ENCODE results near the gene SH3PXD2A.

SH3PXD2A gene

DNA sequence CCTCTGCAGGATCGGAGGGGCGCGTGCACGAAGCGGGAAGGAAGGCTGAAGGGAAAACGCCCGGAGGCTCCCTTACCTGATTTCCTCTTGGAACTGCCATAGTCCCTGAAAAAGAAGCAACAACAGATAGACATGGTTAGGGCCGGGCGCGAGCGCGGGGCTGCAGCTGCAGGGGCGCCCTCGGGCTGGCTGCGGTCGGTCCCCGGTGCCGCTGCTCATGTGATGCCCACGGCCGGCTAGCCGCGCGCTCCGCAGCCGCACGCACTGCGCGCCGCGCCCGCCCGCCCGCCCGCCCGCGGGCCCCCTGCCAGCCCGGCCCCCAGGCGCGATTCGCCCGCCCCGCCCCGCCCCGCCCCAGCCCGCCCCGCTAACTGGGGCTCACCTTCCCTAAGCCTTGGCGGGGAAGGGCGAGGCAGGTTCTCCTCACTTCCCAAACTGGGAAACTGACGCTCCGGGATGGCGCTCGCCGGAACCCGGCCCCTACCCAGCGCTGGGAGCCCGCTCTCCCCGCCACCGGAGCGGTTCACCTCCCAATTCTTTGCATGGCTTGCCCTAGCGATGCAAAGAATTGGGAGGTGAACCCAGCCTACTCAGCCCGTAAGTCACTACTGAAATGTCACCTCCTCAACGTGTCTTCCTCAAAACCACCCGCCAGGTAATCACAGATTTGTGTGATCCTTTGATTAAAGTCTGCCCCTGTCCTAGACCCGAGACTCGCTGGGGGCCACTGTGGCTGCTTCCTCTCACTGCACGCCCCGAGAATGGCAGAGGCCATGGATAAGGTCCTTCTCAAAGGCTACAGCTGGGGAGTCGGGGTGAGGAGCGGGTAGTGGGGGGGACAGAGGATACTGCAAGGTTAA, 162.2 kb downstream of the SH3PXD2A start:
- H3K27ac ChIP-seq = no peak overlapping the region
- TF ChIP-seq, protein P1, sequence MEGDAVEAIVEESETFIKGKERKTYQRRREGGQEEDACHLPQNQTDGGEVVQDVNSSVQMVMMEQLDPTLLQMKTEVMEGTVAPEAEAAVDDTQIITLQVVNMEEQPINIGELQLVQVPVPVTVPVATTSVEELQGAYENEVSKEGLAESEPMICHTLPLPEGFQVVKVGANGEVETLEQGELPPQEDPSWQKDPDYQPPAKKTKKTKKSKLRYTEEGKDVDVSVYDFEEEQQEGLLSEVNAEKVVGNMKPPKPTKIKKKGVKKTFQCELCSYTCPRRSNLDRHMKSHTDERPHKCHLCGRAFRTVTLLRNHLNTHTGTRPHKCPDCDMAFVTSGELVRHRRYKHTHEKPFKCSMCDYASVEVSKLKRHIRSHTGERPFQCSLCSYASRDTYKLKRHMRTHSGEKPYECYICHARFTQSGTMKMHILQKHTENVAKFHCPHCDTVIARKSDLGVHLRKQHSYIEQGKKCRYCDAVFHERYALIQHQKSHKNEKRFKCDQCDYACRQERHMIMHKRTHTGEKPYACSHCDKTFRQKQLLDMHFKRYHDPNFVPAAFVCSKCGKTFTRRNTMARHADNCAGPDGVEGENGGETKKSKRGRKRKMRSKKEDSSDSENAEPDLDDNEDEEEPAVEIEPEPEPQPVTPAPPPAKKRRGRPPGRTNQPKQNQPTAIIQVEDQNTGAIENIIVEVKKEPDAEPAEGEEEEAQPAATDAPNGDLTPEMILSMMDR (conservative IDR thresholded peaks at IDR 0.05) = no peak
- no peak for TF ChIP-seq ZFX (IDR thresholded peaks at IDR 0.05)

DNA sequence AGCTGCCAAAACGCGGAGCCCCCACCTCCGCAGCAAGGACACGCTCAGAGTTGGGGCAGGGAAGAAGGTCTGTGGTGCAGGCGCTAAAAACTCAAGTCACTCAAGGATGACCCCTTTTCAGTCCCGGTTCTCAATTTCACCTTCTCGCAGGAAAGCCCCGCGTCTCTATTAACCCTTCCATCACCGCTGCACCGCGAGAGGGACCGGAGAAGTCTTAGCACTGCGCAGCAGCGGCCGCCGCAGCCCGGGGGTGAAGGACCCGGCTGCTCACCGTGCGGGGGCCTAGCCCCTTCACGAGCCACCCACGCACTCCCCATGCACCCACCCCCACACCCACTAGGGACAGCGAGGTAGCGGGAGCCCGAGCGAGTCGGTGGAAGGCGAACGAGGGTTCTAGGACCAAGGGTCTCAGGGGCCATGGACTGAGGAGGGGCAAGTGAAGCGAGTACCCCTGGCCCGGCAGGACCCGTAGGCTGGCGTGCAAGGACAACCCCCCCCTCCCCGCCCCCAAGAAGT, 162.9 kb downstream of the SH3PXD2A start:
- TF ChIP-seq ZFX (IDR thresholded peaks at IDR 0.05) = no peak
- TF ChIP-seq, protein P1 (conservative IDR thresholded peaks at IDR 0.05) = no peak
- H3K27ac ChIP-seq = no peak overlapping the region

DNA sequence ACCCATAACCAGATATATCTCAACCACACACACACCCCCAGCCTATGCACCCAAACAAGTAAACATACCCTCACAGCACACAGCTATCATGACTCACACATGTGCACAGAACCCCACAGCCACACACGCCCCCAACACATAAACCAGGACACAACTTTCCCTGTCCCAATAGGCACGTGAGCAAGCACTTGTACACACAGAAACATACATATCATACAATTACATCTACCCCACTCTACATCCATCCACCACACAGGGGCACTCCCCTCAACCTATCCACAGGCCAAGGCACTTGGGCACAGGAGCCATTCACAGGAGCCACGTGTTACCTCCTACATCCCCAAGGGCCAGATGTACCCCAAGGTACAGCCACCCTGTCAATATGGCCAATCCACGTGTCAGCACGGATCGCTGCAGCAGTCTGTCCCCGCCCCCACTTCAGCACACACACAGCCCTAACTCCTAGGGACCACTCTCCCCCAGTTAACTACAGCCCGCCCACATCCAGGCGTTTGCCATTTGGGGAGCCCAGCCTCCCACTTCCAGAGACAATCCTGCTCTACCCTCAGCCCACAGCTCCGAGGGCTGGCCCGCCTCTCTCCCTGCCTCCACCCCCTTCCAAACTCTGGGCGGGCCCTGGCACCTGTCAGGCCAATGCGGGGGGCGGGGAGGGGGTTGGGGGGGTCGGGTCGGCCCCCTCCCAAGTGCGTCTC, 163.5 kb downstream of the SH3PXD2A start:
- H3K27ac ChIP-seq = no peak overlapping the region
- TF ChIP-seq, protein P1 (conservative IDR thresholded peaks at IDR 0.05) = no peak
- no peak for TF ChIP-seq ZFX (IDR thresholded peaks at IDR 0.05)

DNA sequence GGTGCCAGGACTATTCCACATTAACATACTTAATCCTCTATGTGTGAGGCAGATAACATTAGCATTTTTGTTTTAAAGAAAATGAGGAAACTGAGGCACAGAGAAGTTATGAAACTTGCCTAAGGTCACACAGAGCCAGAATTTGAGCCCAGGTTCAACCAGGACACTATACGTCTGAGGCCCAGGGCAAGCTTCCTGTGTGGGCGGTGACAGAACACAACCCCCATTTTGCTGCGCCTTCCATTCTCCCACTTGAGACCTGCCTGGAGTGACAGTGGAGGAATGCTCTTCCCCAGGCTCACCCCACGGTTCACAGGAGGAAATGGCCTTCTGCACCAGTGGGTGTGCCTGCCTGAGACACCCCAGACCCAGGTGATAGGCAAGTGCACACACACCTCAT, 164.1 kb downstream of the SH3PXD2A start:
- no peak overlapping the region for H3K27ac ChIP-seq
- TF ChIP-seq ZFX (IDR thresholded peaks at IDR 0.05) = no peak
- TF ChIP-seq, protein P1 (conservative IDR thresholded peaks at IDR 0.05) = no peak

- TF ChIP-seq, protein P1 (conservative IDR thresholded peaks at IDR 0.05) = no peak
- TF ChIP-seq ZFX (IDR thresholded peaks at IDR 0.05) = no peak
These were observed 165.1 kb downstream of the SH3PXD2A start for GRCh38 chr10:103690281-103690680.

GRCh38 chr10:103688491-103688890, 166.9 kb downstream of the SH3PXD2A start:
- H3K27ac ChIP-seq = no peak overlapping the region
- TF ChIP-seq, protein P1 (conservative IDR thresholded peaks at IDR 0.05) = no peak
- TF ChIP-seq ZFX (IDR thresholded peaks at IDR 0.05) = no peak

More at GRCh38 chr10:103690281-103690680, 165.1 kb downstream of the SH3PXD2A start:
- H3K27ac ChIP-seq = no peak overlapping the region

DNA sequence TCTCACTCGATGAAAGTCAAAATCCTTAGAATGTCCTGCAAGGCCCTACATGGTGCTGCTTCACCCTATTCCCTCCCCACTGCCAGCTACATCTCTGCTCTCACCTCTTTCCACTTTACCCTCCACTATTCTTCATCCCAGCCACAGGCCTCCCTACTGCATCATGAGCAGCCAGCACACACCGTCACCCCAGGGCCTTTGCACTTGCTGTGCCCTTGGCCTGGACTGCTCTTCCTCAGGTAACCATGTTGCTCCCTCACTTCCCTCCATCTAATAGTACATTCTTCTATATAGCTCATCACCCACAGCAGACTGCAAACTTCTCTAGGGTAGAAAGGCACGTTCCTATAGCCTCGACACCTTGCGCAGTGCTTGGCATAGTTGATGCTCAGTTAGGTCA, 167.7 kb downstream of the SH3PXD2A start:
- no peak overlapping the region for H3K27ac ChIP-seq
- TF ChIP-seq, protein P1 (conservative IDR thresholded peaks at IDR 0.05) = no peak
- no peak for TF ChIP-seq ZFX (IDR thresholded peaks at IDR 0.05)

Measured in C4-2B (cell line).